ENCODE measurements around the gene NATD1.

The NATD1 gene

DNA sequence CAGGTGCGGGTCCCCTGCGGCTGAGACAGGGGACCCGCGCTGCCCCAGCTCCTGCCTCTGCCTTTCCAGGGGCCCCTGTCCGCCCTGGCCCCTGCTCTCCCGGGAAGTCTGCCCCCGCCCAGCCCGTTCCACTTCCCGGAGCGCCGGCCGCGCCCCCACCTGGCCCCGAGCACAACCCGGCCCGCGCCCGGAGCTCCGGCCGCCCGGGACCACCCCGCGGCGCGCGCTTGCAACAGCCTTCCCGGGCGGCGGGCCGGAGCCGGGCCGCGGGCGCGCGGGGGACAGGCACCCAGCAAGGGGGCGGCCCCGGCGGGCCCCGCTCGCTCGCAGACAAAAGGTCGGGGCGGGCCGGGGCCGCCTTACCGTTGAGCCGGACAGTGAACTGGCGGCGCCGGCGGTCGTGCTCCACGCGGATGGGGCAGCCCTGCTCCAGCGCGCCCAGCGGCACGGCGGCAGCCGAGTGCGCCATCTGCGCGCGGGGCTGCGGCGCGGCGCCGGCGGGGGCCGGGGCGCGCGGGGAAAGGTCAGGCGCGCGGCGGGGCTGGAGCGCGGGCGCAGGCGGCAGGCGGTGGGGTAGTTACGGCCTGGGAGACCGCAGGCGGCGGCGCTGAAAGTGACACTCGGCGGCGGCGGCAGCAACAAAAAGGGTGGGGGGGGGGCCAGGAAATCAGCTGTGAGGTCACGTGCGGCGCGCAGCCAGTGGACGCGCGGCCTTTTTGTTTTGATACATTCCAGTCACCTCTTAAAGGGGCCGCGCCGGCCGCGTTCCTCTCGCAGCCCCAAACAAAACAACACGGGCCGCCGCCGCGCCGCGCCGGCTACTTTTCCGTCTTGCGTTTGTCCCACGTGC lies at the start of gene NATD1:
Gene NATD1 (minus strand): TSS at position 615 of the 850 bp plus-strand sequence. CDS start 146 bp downstream, at position 469.
- peak within 1 kb of the TSS; percentile 45 for H3K4me3 ChIP-seq (replicated peaks; ENCODE audit: low read depth, low read length)
- no peak for DNase-seq (ENCODE audit: extremely low read depth, low read depth)
- TF ChIP-seq CTCF (IDR thresholded peaks at IDR 0.05; ENCODE audit: low read depth, low read length, missing control alignments), result no peak

- DNase-seq (ENCODE audit: extremely low read depth, low read depth), result no peak
- no peak for TF ChIP-seq CTCF (IDR thresholded peaks at IDR 0.05; ENCODE audit: low read depth, low read length, missing control alignments)
- no peak overlapping the region for H3K4me3 ChIP-seq (replicated peaks; ENCODE audit: low read depth, low read length)
Observed at GRCh38 chr17:21301593-21302550, 48.7 kb upstream of the NATD1 start.

GRCh38 chr17:21300601-21301571 lies 47.7 kb upstream of the NATD1 start:
- no peak for DNase-seq (ENCODE audit: extremely low read depth, low read depth)
- H3K4me3 ChIP-seq (replicated peaks; ENCODE audit: low read depth, low read length), result no peak overlapping the region
- TF ChIP-seq CTCF (IDR thresholded peaks at IDR 0.05; ENCODE audit: low read depth, low read length, missing control alignments), result no peak

- no peak for TF ChIP-seq CTCF (IDR thresholded peaks at IDR 0.05; ENCODE audit: low read depth, low read length, missing control alignments)
- no peak for DNase-seq (ENCODE audit: extremely low read depth, low read depth)
- no peak overlapping the region for H3K4me3 ChIP-seq (replicated peaks; ENCODE audit: low read depth, low read length)
Observed at GRCh38 chr17:21299981-21300600, 46.9 kb upstream of the NATD1 start.

DNA sequence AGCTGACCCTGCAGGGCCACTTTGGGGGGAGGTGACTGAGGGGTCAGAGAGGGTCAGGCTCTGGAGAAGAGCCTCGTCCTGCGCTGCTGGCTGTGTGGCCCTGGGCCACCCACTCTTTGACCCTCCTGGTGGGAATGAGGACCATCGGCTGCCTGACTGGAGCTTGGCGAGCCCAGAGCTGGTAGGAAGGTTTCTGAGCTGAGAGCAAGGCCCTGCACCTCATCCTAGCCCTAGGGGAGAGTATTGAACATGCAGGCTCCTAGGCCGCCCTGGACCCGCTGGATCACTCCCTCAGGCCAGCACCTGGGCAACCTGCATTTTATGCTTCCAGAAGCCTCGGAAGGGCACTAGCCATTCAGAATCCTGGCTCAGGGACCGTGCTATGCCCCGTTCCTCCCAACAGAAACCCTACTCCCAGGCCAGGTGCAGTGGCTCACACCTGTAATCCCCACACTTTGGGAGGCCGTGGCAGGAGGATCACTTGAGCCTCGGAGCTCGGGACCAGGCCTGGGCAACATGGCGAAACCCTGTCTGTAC lies 45.8 kb upstream of the NATD1 start:
- no peak overlapping the region for H3K4me3 ChIP-seq (replicated peaks; ENCODE audit: low read depth, low read length)
- no peak for TF ChIP-seq CTCF (IDR thresholded peaks at IDR 0.05; ENCODE audit: low read depth, low read length, missing control alignments)
- DNase-seq (ENCODE audit: extremely low read depth, low read depth), result no peak

All from HFF-Myc (cell line).